ENCODE measurements around the gene CARNS1. TPM values are rescaled to one million over a fixed set of nuclear protein-coding genes. Genes with fewer than 3 reads are reported as not detected.

The CARNS1 gene
- total RNA-seq, 1 donor from 2014 or later, result 0.21 TPM

GRCh38 chr11:67368621-67369020 lies 46.9 kb upstream of the CARNS1 start:
- TF ChIP-seq CTCF (IDR thresholded peaks at IDR 0.05; ENCODE audit: insufficient read depth, low read length, poor library complexity, severe bottlenecking), result no peak
- DNase-seq (ENCODE audit: low read depth), result no peak
- no peak overlapping the region for H3K4me3 ChIP-seq (ENCODE audit: low read depth, low read length)
- H3K36me3 ChIP-seq (ENCODE audit: control insufficient read depth, insufficient read depth, low read length), result peaks cover 1% of the 10 kb centered on the region
- H3K27me3 ChIP-seq (ENCODE audit: control insufficient read depth, insufficient read depth, low read length), result no peaks in the 10 kb centered on the region

GRCh38 chr11:67369275-67369674 lies 46.2 kb upstream of the CARNS1 start:
- Histone ChIP-seq H3K4me3 (ENCODE audit: low read depth, low read length) (no peak overlapping the region), H3K27me3 (ENCODE audit: control insufficient read depth, insufficient read depth, low read length) (no peaks in the 10 kb centered on the region), H3K36me3 (ENCODE audit: control insufficient read depth, insufficient read depth, low read length) (peaks cover 1% of the 10 kb centered on the region)
- no peak for TF ChIP-seq CTCF (IDR thresholded peaks at IDR 0.05; ENCODE audit: insufficient read depth, low read length, poor library complexity, severe bottlenecking)
- no peak for DNase-seq (ENCODE audit: low read depth)

GRCh38 chr11:67369801-67370284 lies 45.6 kb upstream of the CARNS1 start:
- no peak for TF ChIP-seq CTCF (IDR thresholded peaks at IDR 0.05; ENCODE audit: insufficient read depth, low read length, poor library complexity, severe bottlenecking)
- Histone ChIP-seq H3K4me3 (ENCODE audit: low read depth, low read length) (no peak overlapping the region), H3K27me3 (ENCODE audit: control insufficient read depth, insufficient read depth, low read length) (no peaks in the 10 kb centered on the region), H3K36me3 (ENCODE audit: control insufficient read depth, insufficient read depth, low read length) (peaks cover 1% of the 10 kb centered on the region)
- DNase-seq (ENCODE audit: low read depth), result no peak

GRCh38 chr11:67370351-67371076 lies 45.0 kb upstream of the CARNS1 start:
- Histone ChIP-seq H3K36me3 (ENCODE audit: control insufficient read depth, insufficient read depth, low read length) (peaks cover 1% of the 10 kb centered on the region), H3K4me3 (ENCODE audit: low read depth, low read length) (peak overlapping the region; percentile 9), H3K27me3 (ENCODE audit: control insufficient read depth, insufficient read depth, low read length) (no peaks in the 10 kb centered on the region)
- TF ChIP-seq CTCF (IDR thresholded peaks at IDR 0.05; ENCODE audit: insufficient read depth, low read length, poor library complexity, severe bottlenecking), result no peak
- DNase-seq (ENCODE audit: low read depth), result no peak

GRCh38 chr11:67371189-67371910 lies 44.1 kb upstream of the CARNS1 start:
- H3K27me3 ChIP-seq (ENCODE audit: control insufficient read depth, insufficient read depth, low read length), result no peaks in the 10 kb centered on the region
- no peak for DNase-seq (ENCODE audit: low read depth)
- H3K36me3 ChIP-seq (ENCODE audit: control insufficient read depth, insufficient read depth, low read length), result no peaks in the 10 kb centered on the region
- TF ChIP-seq CTCF (IDR thresholded peaks at IDR 0.05; ENCODE audit: insufficient read depth, low read length, poor library complexity, severe bottlenecking), result peak; percentile 72
- peak overlapping the region; percentile 79 for H3K4me3 ChIP-seq (ENCODE audit: low read depth, low read length)

All from kidney epithelial cell (primary cell).